ENCODE measurements around the gene INPP4B.

GRCh38 chr4:142129473-142129872, 716.6 kb downstream of the INPP4B start:
- no peak for TF ChIP-seq BHLHE40 (IDR thresholded peaks at IDR 0.05; ENCODE audit: low read depth, low read length)
- TF ChIP-seq FOS (IDR thresholded peaks at IDR 0.05; ENCODE audit: low read depth, low read length): no peak
- no peak for TF ChIP-seq CTCF (conservative IDR thresholded peaks at IDR 0.05; ENCODE audit: low read depth, low read length)
- no peak for TF ChIP-seq SMC3 (IDR thresholded peaks at IDR 0.05; ENCODE audit: low read depth, low read length)
- no peak for TF ChIP-seq MAZ (IDR thresholded peaks at IDR 0.05; ENCODE audit: borderline replicate concordance, low read depth, low read length)
- no peak for TF ChIP-seq POLR2A (IDR thresholded peaks at IDR 0.05; ENCODE audit: low read depth, low read length)
- TF ChIP-seq RAD21 (IDR thresholded peaks at IDR 0.05; ENCODE audit: low read length): no peak
- TF ChIP-seq CHD1 (IDR thresholded peaks at IDR 0.05; ENCODE audit: low read depth, low read length): no peak
- no peak for TF ChIP-seq MXI1 (IDR thresholded peaks at IDR 0.05; ENCODE audit: borderline replicate concordance, low read depth, low read length)
- TF ChIP-seq MAFK (IDR thresholded peaks at IDR 0.05; ENCODE audit: low read depth, low read length): no peak
